Measurements from ENCODE around the gene BTRC. TPM values are rescaled to one million over a fixed set of nuclear protein-coding genes. Genes with fewer than 3 reads are reported as not detected.
"Not testable (repeated sequence)": the region's sequence is repeated elsewhere in the genome, so short reads cannot be mapped to it uniquely, and the experiment has no call there.

Gene BTRC
- total RNA-seq, 1 experiment from 2014 or later, result 19.4 TPM

- Mint-ChIP-seq H3K4me3 (ENCODE audit: unreplicated experiment) (no peak overlapping the region), H3K9me3 (ENCODE audit: unreplicated experiment) (no peaks in the 10 kb centered on the region), H3K36me3 (ENCODE audit: insufficient read depth, unreplicated experiment) (peaks cover 9% of the 10 kb centered on the region), H3K27me3 (ENCODE audit: insufficient read depth, unreplicated experiment) (no peaks in the 10 kb centered on the region), H3K4me1 (ENCODE audit: insufficient read depth, unreplicated experiment) (no peaks in the 10 kb centered on the region), H3K27ac (ENCODE audit: low read depth, unreplicated experiment) (no peak overlapping the region)
- DNase-seq (ENCODE audit: unreplicated experiment), result peak; percentile 5
- POLR2A ChIA-PET, result interaction anchor here (0.8 kb wide), 1 partner anchor 17 kb away, joined by 3 read pairs; no protein-coding TSS in a partner anchor
- intact Hi-C loops (cut with micrococcal nuclease), result no loop called here
- BruUV-seq (replicated peaks), result no TSS peak
- CTCF ChIA-PET, result interaction anchor here (0.6 to 1.4 kb wide), 5 partner anchors 28 to 586 kb away, joined by 3 to 6 read pairs (median 3); no protein-coding TSS in a partner anchor
- no peak for TF ChIP-seq CTCF (IDR thresholded peaks at IDR 0.05; ENCODE audit: unreplicated experiment)
Measured at GRCh38 chr10:101414034-101414433, 60.1 kb downstream of the BTRC start.

GRCh38 chr10:101415884-101416283, 61.9 kb downstream of the BTRC start:
- no peak for DNase-seq (ENCODE audit: unreplicated experiment)
- TF ChIP-seq CTCF (IDR thresholded peaks at IDR 0.05; ENCODE audit: unreplicated experiment), result no peak
- no peaks in the 10 kb centered on the region for H3K4me1 Mint-ChIP-seq (ENCODE audit: insufficient read depth, unreplicated experiment)
- H3K27me3 Mint-ChIP-seq (ENCODE audit: insufficient read depth, unreplicated experiment), result no peaks in the 10 kb centered on the region
- POLR2A ChIA-PET, result no interaction called here
- H3K4me3 Mint-ChIP-seq (ENCODE audit: unreplicated experiment), result no peak overlapping the region
- intact Hi-C loops (cut with micrococcal nuclease), result no loop called here
- H3K36me3 Mint-ChIP-seq (ENCODE audit: insufficient read depth, unreplicated experiment), result no peaks in the 10 kb centered on the region
- no peaks in the 10 kb centered on the region for H3K9me3 Mint-ChIP-seq (ENCODE audit: unreplicated experiment)
- H3K27ac Mint-ChIP-seq (ENCODE audit: low read depth, unreplicated experiment), result no peak overlapping the region
- no TSS peak for BruUV-seq (replicated peaks)
- CTCF ChIA-PET, result no interaction called here

GRCh38 chr10:101421967-101422366, 68.0 kb downstream of the BTRC start:
- H3K9me3 Mint-ChIP-seq (ENCODE audit: unreplicated experiment); H3K36me3 Mint-ChIP-seq (ENCODE audit: insufficient read depth, unreplicated experiment); CTCF ChIA-PET; H3K4me1 Mint-ChIP-seq (ENCODE audit: insufficient read depth, unreplicated experiment); intact Hi-C loops (cut with micrococcal nuclease); H3K4me3 Mint-ChIP-seq (ENCODE audit: unreplicated experiment); POLR2A ChIA-PET; H3K27ac Mint-ChIP-seq (ENCODE audit: low read depth, unreplicated experiment); H3K27me3 Mint-ChIP-seq (ENCODE audit: insufficient read depth, unreplicated experiment); BruUV-seq (replicated peaks); DNase-seq (ENCODE audit: unreplicated experiment): not testable (repeated sequence)

GRCh38 chr10:101425535-101425934, 71.6 kb downstream of the BTRC start:
- H3K36me3 Mint-ChIP-seq (ENCODE audit: insufficient read depth, unreplicated experiment), result no peaks in the 10 kb centered on the region
- no peak for DNase-seq (ENCODE audit: unreplicated experiment)
- ChIA-PET CTCF (interaction anchor here (0.6 to 1.2 kb wide), 3 partner anchors 16 to 544 kb away, joined by 3 to 4 read pairs (median 3); no protein-coding TSS in a partner anchor), POLR2A (no interaction called here)
- H3K27ac Mint-ChIP-seq (ENCODE audit: low read depth, unreplicated experiment), result no peak overlapping the region
- no peaks in the 10 kb centered on the region for H3K9me3 Mint-ChIP-seq (ENCODE audit: unreplicated experiment)
- H3K27me3 Mint-ChIP-seq (ENCODE audit: insufficient read depth, unreplicated experiment), result no peaks in the 10 kb centered on the region
- no peak overlapping the region for H3K4me3 Mint-ChIP-seq (ENCODE audit: unreplicated experiment)
- intact Hi-C loops (cut with micrococcal nuclease), result no loop called here
- no peak for TF ChIP-seq CTCF (IDR thresholded peaks at IDR 0.05; ENCODE audit: unreplicated experiment)
- no peaks in the 10 kb centered on the region for H3K4me1 Mint-ChIP-seq (ENCODE audit: insufficient read depth, unreplicated experiment)
- BruUV-seq (replicated peaks), result no TSS peak

- intact Hi-C loops (cut with micrococcal nuclease), result no loop called here
- Mint-ChIP-seq H3K4me3 (ENCODE audit: unreplicated experiment) (no peak overlapping the region), H3K27me3 (ENCODE audit: insufficient read depth, unreplicated experiment) (no peaks in the 10 kb centered on the region), H3K36me3 (ENCODE audit: insufficient read depth, unreplicated experiment) (no peaks in the 10 kb centered on the region), H3K27ac (ENCODE audit: low read depth, unreplicated experiment) (no peak overlapping the region), H3K4me1 (ENCODE audit: insufficient read depth, unreplicated experiment) (no peaks in the 10 kb centered on the region), H3K9me3 (ENCODE audit: unreplicated experiment) (no peaks in the 10 kb centered on the region)
- no peak for DNase-seq (ENCODE audit: unreplicated experiment)
- no TSS peak for BruUV-seq (replicated peaks)
- CTCF ChIA-PET, result interaction anchor here (0.7 to 1.1 kb wide), 4 partner anchors 14 to 353 kb away, joined by 3 read pairs; no protein-coding TSS in a partner anchor
- no peak for TF ChIP-seq CTCF (IDR thresholded peaks at IDR 0.05; ENCODE audit: unreplicated experiment)
- POLR2A ChIA-PET, result interaction anchor here (0.6 kb wide), 1 partner anchor 55 kb away, joined by 4 read pairs; no protein-coding TSS in a partner anchor
Measured at GRCh38 chr10:101428036-101428435, 74.1 kb downstream of the BTRC start.
